Keratinocyte (primary cell): ENCODE data around the gene DIP2C. TPM values are rescaled to one million over a fixed set of nuclear protein-coding genes. Genes with fewer than 3 reads are reported as not detected.

Experiments used
- DNase-seq: peaks from one replicate; pipeline ENCODE4 v3.0.0-alpha.2; 2011; ENCODE audit warnings: low read depth, missing footprints, low spot score
- FAIRE-seq: peaks from 2 replicates; lab custom pipeline; 2011; peaks lifted over from hg19 to GRCh38; lab: Jason Lieb, UNC
- H2AFZ ChIP-seq: 2 replicates; pipeline ENCODE4 v1.6.0; 2012; ENCODE audit warnings: low read length, control low read depth, inconsistent platforms; ENCODE audit not compliant: control insufficient read depth
- H3K27ac ChIP-seq: 2 replicates; pipeline ENCODE4 v1.5.1; 2011; ENCODE audit warnings: low read length; ENCODE audit not compliant: control insufficient read depth, insufficient read depth
- H3K27me3 ChIP-seq: 3 replicates; pipeline ENCODE4 v1.6.0; 2011; ENCODE audit warnings: low read length; ENCODE audit not compliant: control insufficient read depth, insufficient read depth; ENCODE audit errors: extremely low read depth
- H3K36me3 ChIP-seq, 2 experiments: 2 replicates in 1 of 2; 3 replicates in 1 of 2; pipeline ENCODE4 v1.5.1; 2011; ENCODE audit warnings: low read length in 2 of 2, mild to moderate bottlenecking in 1 of 2; ENCODE audit not compliant: control insufficient read depth in 2 of 2, insufficient read depth in 2 of 2; ENCODE audit errors: extremely low read depth in 1 of 2
- H3K4me1 ChIP-seq: 3 replicates; pipeline ENCODE4 v1.5.1; 2011; ENCODE audit warnings: low read length; ENCODE audit not compliant: control insufficient read depth, insufficient read depth; ENCODE audit errors: extremely low read depth
- H3K4me2 ChIP-seq: 3 replicates; pipeline ENCODE4 v1.6.0; 2011; ENCODE audit warnings: low read depth, low read length; ENCODE audit not compliant: control insufficient read depth, insufficient read depth; ENCODE audit errors: extremely low read depth
- H3K4me3 ChIP-seq, 3 experiments: fragments of 200-600 bp in 1 of 3; sonication (generic) in 1 of 3; 2 replicates in 2 of 3; 3 replicates in 1 of 3; pipeline ENCODE4 v1.5.1; 2011 to 2016; ENCODE audit warnings: low read length in 3 of 3, mild to moderate bottlenecking in 3 of 3, control low read depth in 2 of 3, inconsistent platforms in 1 of 3, low read depth in 1 of 3, mixed read lengths in 1 of 3, mixed run types in 1 of 3, moderate library complexity in 1 of 3; ENCODE audit not compliant: control insufficient read depth in 2 of 3, insufficient read depth in 2 of 3; ENCODE audit errors: extremely low read depth in 1 of 3
- H3K79me2 ChIP-seq: 2 replicates; pipeline ENCODE4 v1.6.0; 2012; ENCODE audit warnings: low read length; ENCODE audit not compliant: control insufficient read depth, insufficient read depth
- H3K9ac ChIP-seq: 3 replicates; pipeline ENCODE4 v1.6.0; 2011; ENCODE audit warnings: low read length; ENCODE audit not compliant: control insufficient read depth, insufficient read depth; ENCODE audit errors: extremely low read depth
- H3K9me1 ChIP-seq: 3 replicates; pipeline ENCODE4 v1.6.0; 2011; ENCODE audit warnings: low read length; ENCODE audit not compliant: control insufficient read depth, insufficient read depth; ENCODE audit errors: extremely low read depth
- H3K9me3 ChIP-seq: 2 replicates; pipeline ENCODE4 v1.5.1; 2012; ENCODE audit warnings: low read depth, low read length; ENCODE audit not compliant: control insufficient read depth
- H4K20me1 ChIP-seq: 3 replicates; pipeline ENCODE4 v1.6.0; 2011; ENCODE audit warnings: low read length; ENCODE audit not compliant: control insufficient read depth, insufficient read depth; ENCODE audit errors: extremely low read depth
- EZH2 ChIP-seq: IDR thresholded peaks from one replicate; pipeline ENCODE4 v1.6.1; 2012; ENCODE audit warnings: inconsistent platforms, mild to moderate bottlenecking, low read length, moderate library complexity
- dilution Hi-C: fragments of 300-500 bp; cut with MboI; formaldehyde crosslinking; loops from one replicate; pipeline ENCODE4 v1.7.0; 2020; ENCODE audit warnings: low sequenced_read_pairs; ENCODE audit not compliant: extremely low pct_ligation_motif_present
- polyA plus RNA-seq, 5 experiments: library from polyadenylated mRNA; depleted of rRNA in 3 of 5; stranded (reverse) in 3 of 5; stranded (forward) in 1 of 5; unstranded in 1 of 5; fragments of >200 nt; gene quantifications; 1 replicate in 1 of 5; 2 replicates in 3 of 5; 3 replicates in 1 of 5; pipeline versions ENCODE4 v1.2.1 to v1.2.3, GENCODE V29; 2011 to 2012; ENCODE audit warnings: missing spikeins in 2 of 5, low read depth in 1 of 5, low replicate concordance in 1 of 5
- TF ChIP-seq, protein P1 (sequence below), 3 experiments: IDR thresholded peaks in 1 of 3; conservative IDR thresholded peaks in 1 of 3; optimal IDR thresholded peaks in 1 of 3; 2 replicates in 2 of 3; 3 replicates in 1 of 3; pipeline versions ENCODE3 to v1.5.1; 2011; ENCODE audit warnings: low read length in 3 of 3, mild to moderate bottlenecking in 3 of 3, moderate library complexity in 2 of 3, control low read depth in 1 of 3, inconsistent platforms in 1 of 3; ENCODE audit not compliant: insufficient read depth in 2 of 3; ENCODE audit errors: extremely low read depth in 1 of 3

Gene DIP2C
- polyA plus RNA-seq, 1 donor (not counting 4 experiments of a cell fraction or from before 2014, with no cell fraction given), result 1.3 TPM

GRCh38 chr10:363152-363551, 326.3 kb downstream of the DIP2C start:
- no peak overlapping the region for H2AFZ ChIP-seq
- dilution Hi-C loops, result no loop called here
- FAIRE-seq (no peak), DNase-seq (no peak)
- H3K27me3 ChIP-seq, result no peaks in the 10 kb centered on the region
- peaks cover 0 to 3% of the 10 kb centered on the region in 2 experiments for H3K36me3 ChIP-seq
- no peak overlapping the region for H3K27ac ChIP-seq
- no peak overlapping the region for H3K4me3 ChIP-seq
- no peak for TF ChIP-seq EZH2
- TF ChIP-seq, protein P1, sequence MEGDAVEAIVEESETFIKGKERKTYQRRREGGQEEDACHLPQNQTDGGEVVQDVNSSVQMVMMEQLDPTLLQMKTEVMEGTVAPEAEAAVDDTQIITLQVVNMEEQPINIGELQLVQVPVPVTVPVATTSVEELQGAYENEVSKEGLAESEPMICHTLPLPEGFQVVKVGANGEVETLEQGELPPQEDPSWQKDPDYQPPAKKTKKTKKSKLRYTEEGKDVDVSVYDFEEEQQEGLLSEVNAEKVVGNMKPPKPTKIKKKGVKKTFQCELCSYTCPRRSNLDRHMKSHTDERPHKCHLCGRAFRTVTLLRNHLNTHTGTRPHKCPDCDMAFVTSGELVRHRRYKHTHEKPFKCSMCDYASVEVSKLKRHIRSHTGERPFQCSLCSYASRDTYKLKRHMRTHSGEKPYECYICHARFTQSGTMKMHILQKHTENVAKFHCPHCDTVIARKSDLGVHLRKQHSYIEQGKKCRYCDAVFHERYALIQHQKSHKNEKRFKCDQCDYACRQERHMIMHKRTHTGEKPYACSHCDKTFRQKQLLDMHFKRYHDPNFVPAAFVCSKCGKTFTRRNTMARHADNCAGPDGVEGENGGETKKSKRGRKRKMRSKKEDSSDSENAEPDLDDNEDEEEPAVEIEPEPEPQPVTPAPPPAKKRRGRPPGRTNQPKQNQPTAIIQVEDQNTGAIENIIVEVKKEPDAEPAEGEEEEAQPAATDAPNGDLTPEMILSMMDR (optimal IDR thresholded peaks at IDR 0.05 in 1 of 3, IDR thresholded peaks at IDR 0.05 in 1 of 3, conservative IDR thresholded peaks at IDR 0.05 in 1 of 3; ENCODE audit: extremely low read depth in 1 of 3, insufficient read depth in 2 of 3, low read length in 3 of 3), result no peak
- H3K9me3 ChIP-seq, result no peaks in the 10 kb centered on the region
- H3K79me2 ChIP-seq, result no peaks in the 10 kb centered on the region
- no peaks in the 10 kb centered on the region for H3K9me1 ChIP-seq
- no peak overlapping the region for H3K9ac ChIP-seq
- H3K4me1 ChIP-seq, result no peaks in the 10 kb centered on the region
- no peaks in the 10 kb centered on the region for H4K20me1 ChIP-seq
- no peak overlapping the region for H3K4me2 ChIP-seq

- Histone ChIP-seq H3K27ac (no peak overlapping the region), H3K36me3 (peaks cover 0 to 3% of the 10 kb centered on the region in 2 experiments), H3K4me1 (no peaks in the 10 kb centered on the region), H3K9me3 (no peaks in the 10 kb centered on the region), H3K27me3 (no peaks in the 10 kb centered on the region), H3K4me2 (no peak overlapping the region), H3K79me2 (no peaks in the 10 kb centered on the region), H4K20me1 (no peaks in the 10 kb centered on the region), H2AFZ (no peak overlapping the region), H3K9ac (no peak overlapping the region), H3K9me1 (no peaks in the 10 kb centered on the region), H3K4me3 (no peak overlapping the region)
- dilution Hi-C loops, result no loop called here
- FAIRE-seq, result no peak
- DNase-seq, result no peak
- TF ChIP-seq, protein P1 (optimal IDR thresholded peaks at IDR 0.05 in 1 of 3, IDR thresholded peaks at IDR 0.05 in 1 of 3, conservative IDR thresholded peaks at IDR 0.05 in 1 of 3; ENCODE audit: extremely low read depth in 1 of 3, insufficient read depth in 2 of 3, low read length in 3 of 3), result no peak
- TF ChIP-seq EZH2, result no peak
These were observed 328.0 kb downstream of the DIP2C start for GRCh38 chr10:361203-362081.
